Body of pancreas (tissue), 4 donors: ENCODE measurements around the gene WT1. TPM values are rescaled to one million over a fixed set of nuclear protein-coding genes. Genes with fewer than 3 reads are reported as not detected.

ENCODE experiments used
- ATAC-seq: fragments of 150-250 bp; one replicate; pipeline ENCODE4 v1.9.1; 2016
- DNase-seq, 4 donors: peaks; one replicate each; pipeline ENCODE4 v3.0.0-alpha.2; 2019
- H3K27ac ChIP-seq, 4 donors: fragments of 200-600 bp; sonication (generic); 1 replicate in 3 of 4; 2 replicates in 1 of 4; pipeline versions ENCODE4 v1.5.1 to v1.6.1; 2016 to 2019; ENCODE audit warnings: mild to moderate bottlenecking in 1 of 4, mixed read lengths in 1 of 4, moderate library complexity in 1 of 4
- H3K27me3 ChIP-seq, 2 donors: fragments of 200-600 bp; sonication (generic); one replicate each; pipeline ENCODE4 v1.6.0; 2016; ENCODE audit warnings: mild to moderate bottlenecking in 1 of 2
- H3K36me3 ChIP-seq, 2 donors: fragments of 200-600 bp; sonication (generic); replicated peaks in 1 of 2; 2 replicates each; pipeline ENCODE4 v1.5.1; 2016; ENCODE audit warnings: low read depth in 2 of 2; ENCODE audit not compliant: insufficient read depth in 1 of 2
- H3K4me1 ChIP-seq: fragments of 200-600 bp; sonication (generic); one replicate; pipeline ENCODE4 v1.6.0; 2016
- H3K4me3 ChIP-seq, 2 donors: fragments of 200-600 bp; sonication (generic); 1 replicate in 1 of 2; 2 replicates in 1 of 2; pipeline ENCODE4 v1.5.1; 2016 to 2019
- H3K9me3 ChIP-seq, 3 donors: fragments of 200-600 bp; sonication (generic); 1 replicate in 2 of 3; 2 replicates in 1 of 3; pipeline ENCODE4 v1.5.1; 2016
- CTCF ChIP-seq, 7 experiments: fragments of 450-650 bp in 4 of 7; fragments of 200-600 bp in 3 of 7; sonication (generic) in 3 of 7; IDR thresholded peaks; one replicate each; pipeline ENCODE4 v1.5.1; 2016 to 2019; ENCODE audit warnings: antibody characterized with exemption in 7 of 7
- POLR2A ChIP-seq, 3 donors: fragments of 450-650 bp; IDR thresholded peaks; one replicate each; pipeline ENCODE4 v1.6.1; 2016; ENCODE audit warnings: antibody characterized with exemption in 3 of 3, mild to moderate bottlenecking in 2 of 3
- WGBS, 2 donors: methylation state at CpG; one replicate each; pipeline ENCODE4 v1.1.5; 2017; 5-methylcytosine and 5-hydroxymethylcytosine counted together
- intact Hi-C: fragments of 100-400 bp; cut with DNase I; formaldehyde crosslinking; loops from one replicate; pipeline ENCODE4 v1.15.1; 2023
- total RNA-seq, 2 donors: library from RNA; depleted of rRNA; stranded (reverse); fragments of >200 nt; gene quantifications; one replicate each; pipeline ENCODE4 v1.1.0, GENCODE V29; 2016

WT1 gene
- total RNA-seq, 2 donors from 2014 or later: 0.99 to 1.0 TPM

- ATAC-seq: no peak
- Histone ChIP-seq H3K36me3 (no peaks in the 10 kb centered on the region), H3K9me3 (no peaks in the 10 kb centered on the region), H3K4me3 (no peak overlapping the region), H3K4me1 (no peaks in the 10 kb centered on the region), H3K27ac (no peak overlapping the region), H3K27me3 (no peaks in the 10 kb centered on the region)
- intact Hi-C loops: no loop called here
- TF ChIP-seq POLR2A (IDR thresholded peaks at IDR 0.05) (no peak), CTCF (IDR thresholded peaks at IDR 0.05) (no peak)
- no peak for DNase-seq
- 45 to 55% methylated on average over 2 of the region's 2 CpGs for WGBS, 2 donors
These were observed 20.4 kb downstream of the WT1 start for GRCh38 chr11:32414925-32415324.

- Histone ChIP-seq H3K27ac (no peak overlapping the region), H3K27me3 (no peaks in the 10 kb centered on the region), H3K4me1 (no peaks in the 10 kb centered on the region), H3K4me3 (no peak overlapping the region), H3K36me3 (no peaks in the 10 kb centered on the region), H3K9me3 (no peaks in the 10 kb centered on the region)
- TF ChIP-seq POLR2A (IDR thresholded peaks at IDR 0.05): no peak
- TF ChIP-seq CTCF (IDR thresholded peaks at IDR 0.05): no peak
- DNase-seq (no peak), ATAC-seq (no peak)
- intact Hi-C loops: no loop called here
- 64 to 67% methylated on average over 12 of the region's 12 CpGs for WGBS, 2 donors
These were observed 23.3 kb downstream of the WT1 start for GRCh38 chr11:32411942-32412615.

GRCh38 chr11:32405592-32405991, 29.7 kb downstream of the WT1 start:
- Histone ChIP-seq H3K4me3 (no peak overlapping the region), H3K27me3 (peaks cover 0 to 3% of the 10 kb centered on the region in 2 donors), H3K36me3 (no peaks in the 10 kb centered on the region), H3K27ac (no peak overlapping the region), H3K9me3 (no peaks in the 10 kb centered on the region), H3K4me1 (no peaks in the 10 kb centered on the region)
- intact Hi-C loops: no loop called here
- TF ChIP-seq POLR2A (IDR thresholded peaks at IDR 0.05) (no peak), CTCF (IDR thresholded peaks at IDR 0.05) (no peak)
- DNase-seq (no peak), ATAC-seq (no peak)
- 65 to 68% methylated on average over 4 of the region's 4 CpGs for WGBS, 2 donors

- TF ChIP-seq POLR2A (IDR thresholded peaks at IDR 0.05) (no peak), CTCF (IDR thresholded peaks at IDR 0.05) (no peak)
- DNase-seq (no peak), ATAC-seq (no peak)
- Histone ChIP-seq H3K9me3 (no peaks in the 10 kb centered on the region), H3K4me3 (no peak overlapping the region), H3K36me3 (no peaks in the 10 kb centered on the region), H3K27ac (no peak overlapping the region), H3K4me1 (no peaks in the 10 kb centered on the region), H3K27me3 (peaks cover 0 to 3% of the 10 kb centered on the region in 2 donors)
- 37 to 42% methylated on average over 2 of the region's 2 CpGs for WGBS, 2 donors
- intact Hi-C loops: no loop called here
These were observed 32.5 kb downstream of the WT1 start for GRCh38 chr11:32402836-32403235.
